Suppressor macrophage treated with lipopolysaccharide for 1 hour (primary cell): ENCODE results near the gene RNF187.
"Not testable (repeated sequence)": the region's sequence is repeated elsewhere in the genome, so short reads cannot be mapped to it uniquely, and the experiment has no call there.

Experiments used
- DNase-seq, 3 donors: peaks; one replicate each; pipeline ENCODE4 v3.0.0-alpha.2; 2020 to 2022

The RNF187 gene

GRCh38 chr1:228460821-228461220 is 26.4 kb upstream of the RNF187 start:
- no peak for DNase-seq

DNA sequence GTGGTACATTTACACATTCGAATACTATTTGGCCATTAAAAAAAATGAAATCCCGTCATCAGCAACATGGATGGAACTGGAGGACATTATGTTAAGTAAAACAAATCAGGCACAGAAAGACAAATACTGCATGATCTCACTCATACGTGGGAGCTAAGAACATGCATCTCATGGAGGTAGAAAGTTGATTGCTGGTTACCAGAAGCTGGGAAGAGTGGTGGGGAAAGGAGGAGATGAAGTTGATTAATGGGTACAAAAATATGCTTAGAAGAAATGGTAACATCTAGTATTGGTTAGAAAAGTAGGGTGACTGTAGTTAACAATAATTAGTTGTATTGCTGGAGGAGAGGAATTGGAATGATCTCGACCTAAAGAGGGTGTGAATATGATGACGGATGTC is 24.6 kb upstream of the RNF187 start:
- no peak for DNase-seq

DNA sequence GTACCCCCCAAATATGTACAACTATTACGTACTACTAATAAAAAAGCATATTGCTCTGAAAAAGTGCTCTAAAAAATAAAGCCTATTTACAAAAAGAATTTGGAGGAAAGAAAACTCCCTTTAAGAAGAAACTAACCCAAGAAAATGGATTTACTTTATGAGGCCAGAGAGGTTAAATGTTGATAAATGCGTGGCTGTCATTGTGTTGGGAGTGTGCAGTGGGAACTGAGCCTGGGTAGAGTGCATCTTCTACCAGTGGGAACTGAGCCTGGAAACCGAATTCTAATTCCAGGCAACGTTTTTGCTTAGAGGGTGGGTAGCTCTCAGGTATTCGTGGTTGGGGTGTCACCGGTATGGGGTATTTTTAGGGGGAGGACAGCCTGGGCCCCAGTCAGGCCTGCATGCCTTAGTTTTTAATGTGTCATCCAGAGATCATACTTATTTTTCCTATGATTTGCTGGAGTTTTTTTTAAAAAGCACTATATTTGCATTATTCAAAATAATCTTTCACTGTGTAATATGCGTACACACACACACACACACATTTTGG is 24.1 kb upstream of the RNF187 start:
- DNase-seq, result no peak

GRCh38 chr1:228463559-228464455 is 23.4 kb upstream of the RNF187 start:
- peak; percentile 52 to 64 (median 56) for DNase-seq

DNA sequence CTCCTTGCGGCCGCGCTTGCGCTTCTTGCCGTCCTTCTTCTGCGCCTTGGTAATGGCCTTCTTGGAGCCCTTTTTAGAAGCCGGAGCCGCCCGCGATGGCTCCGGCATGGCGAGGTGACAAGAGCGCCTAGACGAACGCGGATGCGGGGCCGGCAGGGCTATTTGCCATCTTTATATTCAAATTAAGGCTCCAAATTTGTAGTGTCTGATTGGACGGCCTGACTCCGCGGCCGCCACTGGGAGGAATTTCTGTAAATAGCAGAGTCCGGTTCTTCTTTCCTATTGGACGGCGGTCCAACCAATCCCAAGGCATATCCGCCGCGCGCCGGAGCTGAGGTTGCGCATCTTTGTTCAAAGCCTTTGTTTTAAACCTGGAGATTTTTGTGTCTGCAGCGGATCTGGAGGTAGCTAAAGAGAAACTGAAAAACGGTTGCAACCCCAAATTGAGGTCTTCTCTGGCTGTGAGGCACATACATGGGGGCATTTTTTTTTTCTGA is 22.6 kb upstream of the RNF187 start:
- peak; percentile 74 to 83 (median 82) for DNase-seq

- DNase-seq, result no peak
These were observed 22.0 kb upstream of the RNF187 start for GRCh38 chr1:228465141-228465540.

- DNase-seq, result no peak
These were observed 21.5 kb upstream of the RNF187 start for GRCh38 chr1:228465571-228466146.

GRCh38 chr1:228468188-228468587 is 19.0 kb upstream of the RNF187 start:
- DNase-seq, result not testable (repeated sequence)

GRCh38 chr1:228469413-228470162 is 17.6 kb upstream of the RNF187 start:
- DNase-seq, result no peak

DNA sequence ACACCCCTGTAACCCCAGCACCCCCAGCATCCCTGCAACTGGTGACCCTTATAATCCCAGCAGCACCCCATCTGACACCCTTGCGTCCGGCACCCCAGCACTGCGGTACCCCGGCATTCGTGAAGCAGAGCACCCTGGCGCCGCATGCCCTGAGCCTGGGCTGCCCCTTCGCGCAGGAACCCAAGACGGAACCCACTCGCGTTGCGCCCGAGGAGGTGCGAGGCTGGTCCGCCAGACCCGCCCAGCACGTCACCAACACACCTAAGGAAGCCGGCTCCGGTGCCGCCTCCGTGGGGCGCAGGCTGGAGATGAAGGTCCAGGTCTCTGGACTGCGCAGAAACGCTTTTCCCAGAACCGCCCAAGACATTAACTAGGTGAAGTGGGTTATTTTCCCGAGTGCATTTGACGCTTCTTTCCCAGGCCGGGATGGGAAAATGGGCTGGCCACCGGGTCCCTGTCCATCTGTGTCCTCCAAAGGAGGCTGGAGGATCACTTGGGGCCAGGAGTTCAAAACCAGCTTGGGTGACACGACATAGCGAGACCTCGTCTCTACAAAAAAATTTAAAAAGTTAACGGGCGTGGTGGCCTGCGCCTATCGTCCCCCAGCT is 15.9 kb upstream of the RNF187 start:
- no peak for DNase-seq

DNA sequence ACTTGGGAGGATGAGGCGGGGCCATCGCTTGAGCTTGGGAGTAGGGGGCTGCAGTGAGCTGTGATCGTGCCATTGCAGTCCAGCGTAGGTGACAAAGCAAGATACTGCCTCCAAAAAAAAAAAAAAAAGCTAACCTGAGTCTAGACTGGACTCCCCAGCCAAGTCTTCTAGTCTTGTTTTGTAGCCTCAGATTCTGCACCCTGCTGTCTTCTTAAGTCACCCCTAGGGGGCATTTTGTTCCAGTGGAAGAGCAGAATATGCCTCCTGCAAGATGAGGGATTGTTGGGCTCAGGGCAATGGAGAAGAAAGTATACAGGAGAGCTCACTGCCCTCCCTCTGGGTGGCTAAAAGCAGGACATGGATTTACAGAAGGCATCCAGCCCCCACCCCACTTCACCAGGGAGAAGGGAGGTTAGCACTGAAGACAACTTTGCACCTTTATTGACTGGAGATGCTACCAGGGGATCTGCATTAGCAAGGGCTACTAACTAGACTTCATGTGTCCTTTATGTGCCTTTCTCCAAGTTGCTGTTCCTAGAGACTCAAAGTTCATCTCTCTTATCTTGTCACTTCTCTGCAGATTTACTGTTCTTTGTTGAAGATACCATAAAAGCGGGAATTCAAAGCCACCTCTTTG is 15.3 kb upstream of the RNF187 start:
- DNase-seq, result peak; percentile 74 to 80 (median 75)

GRCh38 chr1:228472655-228473054 is 14.5 kb upstream of the RNF187 start:
- peak; percentile 40 to 69 (median 62) for DNase-seq

GRCh38 chr1:228474507-228474906 is 12.7 kb upstream of the RNF187 start:
- no peak for DNase-seq

DNA sequence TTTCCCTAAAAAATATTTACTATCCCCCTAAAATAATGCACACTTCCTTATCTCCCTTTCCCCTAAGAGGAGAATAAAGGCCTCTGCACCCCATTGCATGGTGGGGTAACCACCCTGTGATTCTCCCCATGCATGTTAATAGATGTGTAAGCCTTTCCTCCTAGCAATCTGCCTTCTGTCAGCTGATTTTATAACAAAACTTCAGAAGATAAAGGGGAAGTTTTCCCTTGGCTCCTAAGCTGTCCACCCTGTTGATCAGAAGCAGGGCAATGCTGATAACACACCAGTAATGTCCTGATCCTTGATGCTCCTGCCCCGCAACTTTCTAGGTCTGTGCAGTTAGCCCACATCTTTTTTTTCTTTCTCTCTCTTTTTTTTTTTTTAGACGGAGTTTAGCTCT is 11.4 kb upstream of the RNF187 start:
- peak in 2 of 3 donors; percentile 25 to 48 for DNase-seq

GRCh38 chr1:228477263-228477662 is 9.9 kb upstream of the RNF187 start:
- DNase-seq, result no peak

DNA sequence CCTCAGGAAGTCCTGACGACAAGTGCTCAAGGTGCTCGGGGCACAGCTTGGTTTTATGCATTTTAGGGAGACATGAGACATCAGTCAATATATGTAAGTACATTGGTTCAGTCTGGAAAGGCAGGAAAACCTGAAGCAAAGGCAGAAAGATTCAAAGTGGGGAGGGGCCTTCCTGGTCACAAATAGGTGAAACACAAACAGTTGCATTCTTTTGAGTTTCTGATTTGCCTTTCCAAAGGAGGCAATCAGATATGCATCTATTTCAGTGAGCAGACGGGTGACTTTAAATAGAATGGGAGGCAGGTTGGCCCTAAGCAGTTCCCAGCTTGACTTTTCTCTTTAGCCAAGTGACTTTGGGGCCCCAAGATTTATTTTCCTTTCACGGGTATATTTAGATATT is 8.9 kb upstream of the RNF187 start:
- DNase-seq, result no peak

DNA sequence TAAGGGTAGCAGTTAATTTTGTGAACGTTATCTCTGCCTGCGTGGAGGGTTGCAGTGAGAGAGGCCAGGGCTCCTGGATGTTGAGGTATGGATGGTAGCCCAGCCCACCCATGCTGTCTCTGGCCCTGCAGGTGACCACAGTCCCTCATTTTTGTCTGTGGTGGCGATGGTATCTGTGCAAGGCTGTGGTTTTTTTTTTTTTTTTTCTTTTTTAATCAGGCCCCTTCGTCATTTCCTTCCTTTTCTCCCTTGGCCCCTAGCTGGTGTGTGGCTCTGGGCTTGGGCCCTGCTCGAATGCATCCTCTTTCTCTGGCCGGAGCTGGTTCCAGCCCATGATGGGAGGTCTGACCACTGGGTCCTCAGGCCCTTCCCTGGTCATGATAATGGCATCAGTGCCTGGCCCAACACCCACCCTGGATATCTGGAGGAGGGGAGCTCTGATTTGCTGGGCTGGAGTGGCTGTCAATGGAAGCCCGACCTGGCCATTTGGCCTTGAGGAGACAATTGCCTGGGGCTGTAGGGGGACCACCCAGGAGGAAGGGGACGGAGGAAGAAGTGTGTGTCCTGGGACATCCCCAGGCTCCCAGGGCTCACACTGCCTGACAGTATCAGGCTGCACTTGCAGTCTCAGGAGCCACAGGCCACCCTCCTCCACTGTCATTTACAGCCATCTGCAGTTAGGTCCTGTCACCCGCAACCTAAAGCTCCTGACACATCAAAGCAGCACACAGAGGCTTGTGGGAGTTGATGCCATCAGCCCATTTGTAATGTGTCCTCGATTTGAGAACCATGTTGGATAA is 8.1 kb upstream of the RNF187 start:
- DNase-seq, result peak; percentile 35 to 51 (median 42)

GRCh38 chr1:228483789-228484188 is 3.4 kb upstream of the RNF187 start:
- DNase-seq, result no peak

- peak; percentile 84 to 93 (median 92) for DNase-seq
These were observed 416 bp upstream of the RNF187 start for GRCh38 chr1:228486596-228487335.

- DNase-seq, result no peak
These were observed 1.1 kb downstream of the RNF187 start for GRCh38 chr1:228488125-228488817.
